H1 (cell line): ENCODE data around the gene HERC3. TPM values are rescaled to one million over a fixed set of nuclear protein-coding genes. Genes with fewer than 3 reads are reported as not detected.

Experiments
- CTCF ChIA-PET: fragments of 300-600 bp; sonication (Branson Sonifier 250); formaldehyde crosslinking; loops from one replicate; lab custom pipeline; 2021; ENCODE audit not compliant: partially characterized antibody; lab: Charles Lee
- POLR2A ChIA-PET: fragments of 300-600 bp; sonication (Branson Sonifier 250); formaldehyde crosslinking; loops from one replicate; lab custom pipeline; 2021; ENCODE audit warnings: inconsistent platforms; ENCODE audit not compliant: partially characterized antibody; lab: Charles Lee
- DNase-seq, 2 experiments: peaks; one replicate each; pipeline versions ENCODE4 v3.0.0 to v3.0.0-alpha.2; 2010 to 2022; ENCODE audit warnings: low spot score in 2 of 2, low read depth in 1 of 2, mixed read lengths in 1 of 2
- FAIRE-seq: peaks from 2 replicates; lab custom pipeline; 2011; peaks lifted over from hg19 to GRCh38; lab: Jason Lieb, UNC
- H2AFZ ChIP-seq: 2 replicates; pipeline ENCODE4 v1.8.1; 2012; ENCODE audit warnings: low read length, inconsistent platforms
- H2AK5ac ChIP-seq: 2 replicates; pipeline ENCODE4 v1.6.1; 2013; ENCODE audit warnings: low read depth, low read length
- H2BK120ac ChIP-seq: replicated peaks from 2 replicates; pipeline ENCODE3; 2013; ENCODE audit warnings: low read depth, low read length, inconsistent platforms
- H2BK12ac ChIP-seq: 2 replicates; pipeline ENCODE4 v1.6.1; 2013; ENCODE audit warnings: low read depth, low read length
- H2BK15ac ChIP-seq: 2 replicates; pipeline ENCODE4 v1.6.1; 2013; ENCODE audit warnings: low read length
- H2BK20ac ChIP-seq: 2 replicates; pipeline ENCODE4 v1.6.1; 2013; ENCODE audit warnings: low read length
- H2BK5ac ChIP-seq: 2 replicates; pipeline ENCODE4 v1.6.1; 2013; ENCODE audit warnings: low read depth, low read length
- H3K14ac ChIP-seq: 2 replicates; pipeline ENCODE4 v1.6.1; 2013; ENCODE audit warnings: inconsistent platforms; ENCODE audit not compliant: insufficient read length
- H3K18ac ChIP-seq: 2 replicates; pipeline ENCODE4 v1.6.1; 2013; ENCODE audit warnings: low read length; ENCODE audit errors: extremely low read depth
- H3K23ac ChIP-seq: 2 replicates; pipeline ENCODE4 v1.6.1; 2013; ENCODE audit warnings: inconsistent platforms; ENCODE audit not compliant: insufficient read length
- H3K23me2 ChIP-seq: 2 replicates; pipeline ENCODE4 v1.6.1; 2013; ENCODE audit warnings: low read depth, low read length
- H3K27ac ChIP-seq: 2 replicates; pipeline ENCODE4 v1.6.1; 2011; ENCODE audit warnings: low read depth, low read length, inconsistent platforms
- H3K27me3 ChIP-seq, 4 experiments: replicated peaks in 1 of 4; 1 replicate in 1 of 4; 2 replicates in 3 of 4; pipeline versions ENCODE4 v1.6.1 to v1.8.1; 2011 to 2013; ENCODE audit warnings: low read length in 3 of 4, mild to moderate bottlenecking in 3 of 4, inconsistent platforms in 2 of 4, mixed read lengths in 2 of 4, moderate library complexity in 1 of 4; ENCODE audit not compliant: control insufficient read depth in 3 of 4, insufficient read depth in 3 of 4; ENCODE audit errors: extremely low read depth in 1 of 4
- H3K36me3 ChIP-seq, 4 experiments: 2 replicates each; pipeline versions ENCODE4 v1.6.1 to v1.8.1; 2011 to 2013; ENCODE audit warnings: mild to moderate bottlenecking in 4 of 4, low read length in 3 of 4, moderate library complexity in 2 of 4, control low read depth in 1 of 4, inconsistent platforms in 1 of 4; ENCODE audit not compliant: insufficient read depth in 4 of 4, control insufficient read depth in 2 of 4
- H3K4ac ChIP-seq: replicated peaks from 2 replicates; pipeline ENCODE3; 2013; ENCODE audit warnings: low read length, low read depth, mixed read lengths, inconsistent platforms; ENCODE audit not compliant: insufficient read length
- H3K4me1 ChIP-seq, 4 experiments: replicated peaks in 1 of 4; 1 replicate in 1 of 4; 2 replicates in 3 of 4; pipeline versions ENCODE4 v1.6.1 to v1.8.1; 2011 to 2013; ENCODE audit warnings: low read length in 3 of 4, inconsistent platforms in 2 of 4, mixed read lengths in 1 of 4; ENCODE audit not compliant: insufficient read depth in 4 of 4, control insufficient read depth in 3 of 4
- H3K4me2 ChIP-seq, 2 experiments: 2 replicates each; pipeline versions ENCODE4 v1.6.1 to v1.8.1; 2011 to 2013; ENCODE audit warnings: low read depth in 2 of 2, low read length in 2 of 2, control low read depth in 1 of 2, inconsistent platforms in 1 of 2, mild to moderate bottlenecking in 1 of 2; ENCODE audit not compliant: insufficient read depth in 1 of 2
- H3K4me3 ChIP-seq, 4 experiments: fragments of 200-600, 300-600 bp in 1 of 4; sonication (generic), shearing (Covaris generic), sonication (Bioruptor Twin) in 1 of 4; 2 replicates each; pipeline versions ENCODE4 v1.5.1 to v1.8.1; 2011 to 2016; ENCODE audit warnings: low read length in 4 of 4, low read depth in 3 of 4, control low read depth in 2 of 4, inconsistent platforms in 2 of 4, mild to moderate bottlenecking in 2 of 4, mixed read lengths in 1 of 4, moderate library complexity in 1 of 4; ENCODE audit not compliant: insufficient read depth in 2 of 4; ENCODE audit errors: extremely low read depth in 1 of 4
- H3K56ac ChIP-seq: replicated peaks from 2 replicates; pipeline ENCODE3; 2013; ENCODE audit warnings: low read depth, mild to moderate bottlenecking, mixed read lengths, low read length, inconsistent platforms; ENCODE audit not compliant: insufficient read length
- H3K79me1 ChIP-seq: 2 replicates; pipeline ENCODE4 v1.6.1; 2013; ENCODE audit warnings: low read depth, low read length, control low read depth
- H3K79me2 ChIP-seq, 2 experiments: 2 replicates each; pipeline versions ENCODE4 v1.6.1 to v1.8.1; 2012 to 2013; ENCODE audit warnings: low read length in 2 of 2, mild to moderate bottlenecking in 2 of 2, inconsistent platforms in 1 of 2; ENCODE audit not compliant: insufficient read depth in 2 of 2, control insufficient read depth in 1 of 2
- H3K9ac ChIP-seq, 4 experiments: replicated peaks in 1 of 4; 1 replicate in 1 of 4; 2 replicates in 3 of 4; pipeline versions ENCODE4 v1.6.1 to v1.8.1; 2011 to 2013; ENCODE audit warnings: low read depth in 3 of 4, low read length in 3 of 4, control low read depth in 2 of 4, mild to moderate bottlenecking in 2 of 4, moderate library complexity in 2 of 4, inconsistent platforms in 1 of 4; ENCODE audit errors: extremely low read depth in 1 of 4
- H3K9me3 ChIP-seq, 2 experiments: 2 replicates each; pipeline versions ENCODE4 v1.6.1 to v1.8.1; 2012 to 2013; ENCODE audit warnings: mild to moderate bottlenecking in 2 of 2, moderate library complexity in 2 of 2, control low read depth in 1 of 2, inconsistent platforms in 1 of 2, low read depth in 1 of 2, low read length in 1 of 2, mixed read lengths in 1 of 2; ENCODE audit not compliant: insufficient read depth in 2 of 2
- H4K20me1 ChIP-seq, 2 experiments: replicated peaks in 1 of 2; 2 replicates each; pipeline versions ENCODE3 to v1.8.1; 2011 to 2013; ENCODE audit warnings: inconsistent platforms in 2 of 2, low read length in 2 of 2, mild to moderate bottlenecking in 1 of 2; ENCODE audit not compliant: insufficient read depth in 2 of 2, control insufficient read depth in 1 of 2
- H4K5ac ChIP-seq: 2 replicates; pipeline ENCODE4 v1.6.1; 2013; ENCODE audit warnings: low read length, low read depth, mixed read lengths, inconsistent platforms; ENCODE audit not compliant: insufficient read length
- H4K8ac ChIP-seq: 2 replicates; pipeline ENCODE4 v1.8.0; 2013; ENCODE audit warnings: mild to moderate bottlenecking, moderate library complexity, low read length, inconsistent platforms; ENCODE audit not compliant: insufficient read depth; ENCODE audit errors: extremely low read depth
- H4K91ac ChIP-seq: replicated peaks from 2 replicates; pipeline ENCODE3; 2013; ENCODE audit warnings: low read length, mixed read lengths, inconsistent platforms; ENCODE audit not compliant: insufficient read length
- BACH1 ChIP-seq: IDR thresholded peaks from 2 replicates; pipeline ENCODE4 v1.6.1; 2012; ENCODE audit warnings: low read length, improper control_type of control experiment
- BCL11A ChIP-seq, 2 experiments: IDR thresholded peaks; one replicate each; pipeline ENCODE4 v1.6.1; 2011; ENCODE audit warnings: low read depth in 2 of 2, low read length in 2 of 2, mild to moderate bottlenecking in 2 of 2
- CTBP2 ChIP-seq: IDR thresholded peaks from 2 replicates; pipeline ENCODE4 v1.7.0; 2011; ENCODE audit warnings: borderline replicate concordance, mild to moderate bottlenecking, moderate library complexity, mixed read lengths, low read length; ENCODE audit not compliant: insufficient read depth, insufficient read length
- GABPA ChIP-seq: IDR thresholded peaks from 2 replicates; pipeline ENCODE4 v1.6.1; 2011; ENCODE audit warnings: mild to moderate bottlenecking, low read length, moderate library complexity, borderline replicate concordance; ENCODE audit not compliant: insufficient read depth
- GTF2F1 ChIP-seq: IDR thresholded peaks from 2 replicates; pipeline ENCODE4 v1.6.1; 2012; ENCODE audit warnings: low read depth, low read length, improper control_type of control experiment, borderline replicate concordance
- JUN ChIP-seq: IDR thresholded peaks from 2 replicates; pipeline ENCODE4 v1.6.1; 2011; ENCODE audit warnings: low read depth, mild to moderate bottlenecking, improper control_type of control experiment, low read length
- KDM5A ChIP-seq: fragments of 200-600 bp; IDR thresholded peaks from 2 replicates; pipeline ENCODE4 v1.7.1; 2012; ENCODE audit warnings: mild to moderate bottlenecking, low read length, inconsistent platforms, mixed read lengths
- RFX5 ChIP-seq: IDR thresholded peaks from 2 replicates; pipeline ENCODE4 v1.6.1; 2011; ENCODE audit warnings: low read depth, low read length, improper control_type of control experiment, borderline replicate concordance
- RXRA ChIP-seq: IDR thresholded peaks from 2 replicates; pipeline ENCODE4 v1.6.1; 2011; ENCODE audit warnings: low read depth, mild to moderate bottlenecking, low read length, moderate library complexity; ENCODE audit not compliant: insufficient read depth
- SAP30 ChIP-seq: fragments of 300-600 bp; sonication (generic); IDR thresholded peaks from 2 replicates; pipeline ENCODE4 v1.7.1; 2012; ENCODE audit warnings: low read length, moderate library complexity, mild to moderate bottlenecking, inconsistent platforms; ENCODE audit not compliant: insufficient read depth, insufficient replicate concordance
- SIN3A ChIP-seq, 2 experiments: IDR thresholded peaks in 1 of 2; conservative IDR thresholded peaks in 1 of 2; 2 replicates each; pipeline ENCODE4 v1.6.1; 2011 to 2012; ENCODE audit warnings: low read length in 2 of 2, improper control_type of control experiment in 1 of 2, low read depth in 1 of 2, mild to moderate bottlenecking in 1 of 2
- SIX5 ChIP-seq: IDR thresholded peaks from 2 replicates; pipeline ENCODE4 v1.6.1; 2011; ENCODE audit warnings: mild to moderate bottlenecking, low read depth, low read length
- SP2 ChIP-seq: IDR thresholded peaks from 2 replicates; pipeline ENCODE4 v1.6.1; 2012; ENCODE audit warnings: mild to moderate bottlenecking, low read length, inconsistent platforms
- SRF ChIP-seq: IDR thresholded peaks from 2 replicates; pipeline ENCODE4 v1.6.1; 2011; ENCODE audit warnings: mild to moderate bottlenecking, low read depth, low read length, moderate library complexity
- TEAD4 ChIP-seq: IDR thresholded peaks from 2 replicates; pipeline ENCODE4 v1.6.1; 2012; ENCODE audit warnings: low read depth, low read length, inconsistent platforms, mixed read lengths
- WGBS, 2 experiments: shearing (Covaris generic) in 1 of 2; methylation state at CpG; one replicate each; pipeline versions ENCODE4 v1.1.6 to v1.1.7; 2013 to 2015; ENCODE audit warnings: low lambda C conversion rate in 2 of 2, mixed read lengths in 2 of 2, inconsistent platforms in 1 of 2, low coverage in 1 of 2, missing lambda C conversion rate in 1 of 2; ENCODE audit not compliant: insufficient replicate concordance in 2 of 2, insufficient coverage in 1 of 2, insufficient read length in 1 of 2; ENCODE audit errors: extremely low coverage in 1 of 2, missing lambda C conversion rate in 1 of 2; 5-methylcytosine and 5-hydroxymethylcytosine counted together
- polyA plus RNA-seq, 7 experiments: library from polyadenylated mRNA; depleted of rRNA in 3 of 7; stranded (reverse) in 5 of 7; unstranded in 2 of 7; fragments of >200 nt in 5 of 7; fragments of 200-250 nt in 2 of 7; gene quantifications; 1 replicate in 5 of 7; 2 replicates in 1 of 7; 4 replicates in 1 of 7; pipeline versions ENCODE4 v1.2.1 to v1.2.3, GENCODE V29; 2011 to 2013; ENCODE audit warnings: missing spikeins in 2 of 7, mixed read lengths in 2 of 7
- total RNA-seq: library from RNA; stranded (reverse); fragmentation: NEBNext Ultra II Directional; extraction: Animal tissue kit (Norgen Biotek cat#: 25700); gene quantifications from 2 replicates; pipeline ENCODE4 v1.2.1, GENCODE V29; 2021

The HERC3 gene
- total and polyA plus RNA-seq, 2 of the 8 experiments (the other 6 are each of a cell fraction or from before 2014, with no cell fraction given), result 1.4 to 5.7 TPM

- Histone ChIP-seq H3K79me1 (no peaks in the 10 kb centered on the region), H3K14ac (no peak overlapping the region), H4K8ac (no peak overlapping the region), H3K4me1 (no peaks in the 10 kb centered on the region), H3K23ac (no peak overlapping the region), H3K79me2 (no peaks in the 10 kb centered on the region), H2BK12ac (no peak overlapping the region), H3K36me3 (no peaks in the 10 kb centered on the region), H3K9ac (no peak overlapping the region), H4K91ac (no peak overlapping the region), H3K56ac (no peak overlapping the region), H3K27ac (no peak overlapping the region), H2BK120ac (no peak overlapping the region), H4K5ac (no peak overlapping the region), H2AK5ac (no peak overlapping the region), H3K18ac (no peak overlapping the region), H3K4ac (no peak overlapping the region), H2BK5ac (no peak overlapping the region), H3K9me3 (peaks cover 0 to 3% of the 10 kb centered on the region in 2 experiments; a peak in 1 of 4 replicates), H2AFZ (no peak overlapping the region), H4K20me1 (no peaks in the 10 kb centered on the region), H2BK15ac (no peak overlapping the region), H3K4me2 (no peak overlapping the region), H3K27me3 (no peaks in the 10 kb centered on the region; a peak in 1 of 7 replicates), H3K23me2 (no peaks in the 10 kb centered on the region), H3K4me3 (no peak overlapping the region), H2BK20ac (no peak overlapping the region)
- CTCF ChIA-PET, result interaction anchor here (0.6 kb wide), 2 partner anchors 556 to 1638 kb away, joined by 3 read pairs; no protein-coding TSS in a partner anchor
- DNase-seq (no peak), FAIRE-seq (no peak)
- POLR2A ChIA-PET, result no interaction called here
- 91% methylated on average over 3 of the region's 3 CpGs; no CpG with 5 or more reads in 1 of the 2 experiments for WGBS, 2 experiments
- TF ChIP-seq SAP30, result no peak
- no peak for TF ChIP-seq RXRA
- TF ChIP-seq JUN, result no peak
- TF ChIP-seq TEAD4, result no peak
- TF ChIP-seq CTBP2, result no peak
- TF ChIP-seq SRF, result no peak
- TF ChIP-seq KDM5A, result no peak
- TF ChIP-seq RFX5, result no peak
- no peak for TF ChIP-seq SP2
- no peak for TF ChIP-seq GABPA
- no peak for TF ChIP-seq SIN3A (conservative IDR thresholded peaks at IDR 0.05 in 1 of 2, IDR thresholded peaks at IDR 0.05 in 1 of 2; ENCODE audit: low read depth in 1 of 2, low read length in 2 of 2)
- no peak for TF ChIP-seq SIX5
- no peak for TF ChIP-seq BCL11A (IDR thresholded peaks at IDR 0.05; ENCODE audit: low read depth in 2 of 2, low read length in 2 of 2)
- TF ChIP-seq BACH1, result no peak
- TF ChIP-seq GTF2F1, result no peak
Observed at GRCh38 chr4:88623097-88623496, 30.8 kb downstream of the HERC3 start.
